ENCODE measurements around the gene LYL1.

The LYL1 gene

GRCh38 chr19:13072188-13072908, 30.3 kb downstream of the LYL1 start:
- TF ChIP-seq CTCF (IDR thresholded peaks at IDR 0.05; ENCODE audit: low read depth, low read length, missing control alignments), result no peak
- H3K4me3 ChIP-seq (ENCODE audit: low read depth, low read length), result no peak overlapping the region
- no peak for DNase-seq (ENCODE audit: low read depth)

DNA sequence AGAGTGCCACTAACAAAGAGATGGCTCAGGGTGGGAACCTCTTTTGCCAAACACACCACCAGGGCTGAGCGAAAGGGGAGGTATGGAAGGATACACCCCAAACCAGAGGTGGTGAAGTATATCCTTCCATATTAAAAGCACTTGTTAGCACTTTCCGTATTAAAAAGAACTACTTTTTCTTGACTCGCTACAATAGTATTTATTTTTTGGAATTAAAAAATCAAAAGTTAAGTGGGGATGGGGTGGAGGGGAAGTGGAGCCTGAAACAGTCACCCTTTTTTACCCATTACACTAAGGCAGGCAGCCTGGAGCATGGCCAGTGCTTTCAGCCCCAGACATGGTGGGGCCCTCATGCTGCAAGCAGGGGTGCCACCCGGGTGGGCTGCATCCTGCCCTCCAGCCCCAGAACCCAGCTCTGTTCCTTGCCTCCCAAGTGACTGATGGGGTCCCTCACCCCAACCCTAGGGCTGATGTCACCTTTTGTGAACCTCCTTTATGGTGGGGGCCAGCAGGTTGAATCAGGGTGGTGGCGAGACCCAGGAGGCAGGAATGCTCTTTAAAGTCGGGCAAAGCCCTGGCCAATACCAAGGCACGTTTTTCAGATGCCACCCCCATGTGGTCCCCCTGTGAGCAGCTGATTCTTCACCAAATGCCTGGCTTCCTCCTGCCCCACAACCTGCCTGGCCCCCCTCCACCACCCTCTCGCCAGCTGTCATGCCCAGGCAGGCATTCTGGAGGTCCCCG, 31.0 kb downstream of the LYL1 start:
- TF ChIP-seq CTCF (IDR thresholded peaks at IDR 0.05; ENCODE audit: low read depth, low read length, missing control alignments), result no peak
- no peak overlapping the region for H3K4me3 ChIP-seq (ENCODE audit: low read depth, low read length)
- DNase-seq (ENCODE audit: low read depth), result no peak

- DNase-seq (ENCODE audit: low read depth), result no peak
- H3K4me3 ChIP-seq (ENCODE audit: low read depth, low read length), result no peak overlapping the region
- no peak for TF ChIP-seq CTCF (IDR thresholded peaks at IDR 0.05; ENCODE audit: low read depth, low read length, missing control alignments)
Observed at GRCh38 chr19:13070425-13071140, 32.1 kb downstream of the LYL1 start.

DNA sequence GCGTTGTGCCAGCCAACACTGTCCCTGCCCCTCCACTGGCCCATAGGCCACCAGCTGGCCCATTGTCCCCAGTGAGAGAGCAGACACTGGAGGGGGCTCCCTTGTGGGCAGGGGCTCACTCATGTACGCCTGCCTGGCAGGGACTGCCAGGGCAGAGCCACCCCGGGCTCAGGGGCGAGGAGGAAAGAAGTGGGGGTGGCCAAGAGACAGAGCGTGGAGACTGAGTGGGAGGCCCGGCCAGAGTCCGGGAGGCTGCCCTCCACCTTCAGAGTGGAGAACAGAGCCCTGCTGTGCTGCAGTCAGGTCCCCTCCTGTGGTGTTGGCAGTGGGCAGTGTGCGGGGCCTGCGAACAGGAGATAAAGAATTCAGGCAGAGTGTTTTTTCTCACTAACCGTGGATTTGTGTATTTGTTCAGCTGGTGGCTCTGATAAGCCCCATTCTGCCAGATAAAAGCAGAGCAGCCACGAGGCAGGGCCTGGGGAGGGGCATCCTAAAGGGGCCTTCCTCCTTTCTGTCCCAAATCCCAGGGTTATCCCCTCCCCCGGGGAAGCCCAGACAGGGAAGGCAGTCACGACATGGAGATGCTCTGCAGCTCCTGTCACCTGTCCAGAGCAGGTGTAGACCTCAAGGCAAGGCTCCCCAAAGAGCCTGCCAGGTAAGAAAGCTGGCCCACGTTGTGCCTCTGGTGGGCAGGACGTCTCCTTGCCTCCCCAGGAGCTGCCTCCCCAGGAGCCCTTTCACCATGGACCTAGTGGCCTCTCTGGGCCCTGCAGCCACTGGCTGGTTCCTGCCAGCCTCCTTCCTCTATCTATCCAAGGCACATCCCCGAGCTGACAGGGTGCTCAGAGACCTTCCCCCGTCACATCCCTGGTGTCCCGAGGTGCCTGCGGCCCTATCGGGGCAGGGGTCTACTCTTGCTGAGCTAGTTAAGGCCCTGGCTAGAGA, 33.0 kb downstream of the LYL1 start:
- no peak for DNase-seq (ENCODE audit: low read depth)
- no peak overlapping the region for H3K4me3 ChIP-seq (ENCODE audit: low read depth, low read length)
- TF ChIP-seq CTCF (IDR thresholded peaks at IDR 0.05; ENCODE audit: low read depth, low read length, missing control alignments), result no peak

- DNase-seq (ENCODE audit: low read depth), result no peak
- no peak for TF ChIP-seq CTCF (IDR thresholded peaks at IDR 0.05; ENCODE audit: low read depth, low read length, missing control alignments)
- H3K4me3 ChIP-seq (ENCODE audit: low read depth, low read length), result no peak overlapping the region
Observed at GRCh38 chr19:13068085-13068846, 34.4 kb downstream of the LYL1 start.

All from GM12864 (cell line).